Measurements from ENCODE around the gene MAPK10. TPM values are rescaled to one million over a fixed set of nuclear protein-coding genes. Genes with fewer than 3 reads are reported as not detected.

The MAPK10 gene
- total RNA-seq, 1 experiment from 2014 or later, result 0.79 TPM

- ChIA-PET CTCF (no interaction called here), POLR2A (no interaction called here)
- Histone ChIP-seq H3K4me1 (no peaks in the 10 kb centered on the region), H3K9me3 (no peaks in the 10 kb centered on the region), H3K4me3 (ENCODE audit: low read depth, low read length) (no peak overlapping the region), H3K27me3 (replicated peaks; ENCODE audit: control insufficient read depth, insufficient read depth, low read length) (no peaks in the 10 kb centered on the region), H3K36me3 (ENCODE audit: control insufficient read depth, insufficient read depth, low read length) (no peaks in the 10 kb centered on the region)
- Mint-ChIP-seq H3K27ac (ENCODE audit: unreplicated experiment) (no peak overlapping the region), H3K4me1 (ENCODE audit: low read depth, unreplicated experiment) (no peaks in the 10 kb centered on the region), H3K27me3 (ENCODE audit: insufficient read depth, unreplicated experiment) (peaks cover 6% of the 10 kb centered on the region), H3K36me3 (ENCODE audit: insufficient read depth, unreplicated experiment) (no peaks in the 10 kb centered on the region), H3K4me3 (ENCODE audit: unreplicated experiment) (no peak overlapping the region), H3K9me3 (ENCODE audit: unreplicated experiment) (no peaks in the 10 kb centered on the region)
- no peak for DNase-seq
- BruUV-seq (replicated peaks), result no TSS peak
- intact Hi-C loops (cut with micrococcal nuclease; ENCODE audit: unreplicated experiment), result no loop called here
- no peak for TF ChIP-seq CTCF (IDR thresholded peaks at IDR 0.05; ENCODE audit: insufficient read depth in 1 of 2, low read depth in 1 of 2, low read length in 1 of 2, severe bottlenecking in 1 of 2, unreplicated experiment in 1 of 2)
Measured at GRCh38 chr4:86007042-86007441, 352.8 kb downstream of the MAPK10 start.

- H3K9me3 ChIP-seq, result no peaks in the 10 kb centered on the region
- no peaks in the 10 kb centered on the region for H3K4me1 Mint-ChIP-seq (ENCODE audit: low read depth, unreplicated experiment)
- peaks cover 8% of the 10 kb centered on the region for H3K27me3 Mint-ChIP-seq (ENCODE audit: insufficient read depth, unreplicated experiment)
- no peaks in the 10 kb centered on the region for H3K9me3 Mint-ChIP-seq (ENCODE audit: unreplicated experiment)
- H3K27ac Mint-ChIP-seq (ENCODE audit: unreplicated experiment), result no peak overlapping the region
- H3K4me3 ChIP-seq (ENCODE audit: low read depth, low read length), result no peak overlapping the region
- no TSS peak for BruUV-seq (replicated peaks)
- ChIA-PET POLR2A (no interaction called here), CTCF (no interaction called here)
- H3K4me3 Mint-ChIP-seq (ENCODE audit: unreplicated experiment), result no peak overlapping the region
- H3K36me3 ChIP-seq (ENCODE audit: control insufficient read depth, insufficient read depth, low read length), result no peaks in the 10 kb centered on the region
- intact Hi-C loops (cut with micrococcal nuclease; ENCODE audit: unreplicated experiment), result no loop called here
- no peaks in the 10 kb centered on the region for H3K27me3 ChIP-seq (replicated peaks; ENCODE audit: control insufficient read depth, insufficient read depth, low read length)
- no peaks in the 10 kb centered on the region for H3K36me3 Mint-ChIP-seq (ENCODE audit: insufficient read depth, unreplicated experiment)
- no peak for TF ChIP-seq CTCF (IDR thresholded peaks at IDR 0.05; ENCODE audit: insufficient read depth in 1 of 2, low read depth in 1 of 2, low read length in 1 of 2, severe bottlenecking in 1 of 2, unreplicated experiment in 1 of 2)
- no peak for DNase-seq
- H3K4me1 ChIP-seq, result no peaks in the 10 kb centered on the region
Measured at GRCh38 chr4:86006057-86006456, 353.8 kb downstream of the MAPK10 start.

- Histone ChIP-seq H3K36me3 (ENCODE audit: control insufficient read depth, insufficient read depth, low read length) (no peaks in the 10 kb centered on the region), H3K4me1 (no peaks in the 10 kb centered on the region), H3K27me3 (replicated peaks; ENCODE audit: control insufficient read depth, insufficient read depth, low read length) (no peaks in the 10 kb centered on the region), H3K4me3 (ENCODE audit: low read depth, low read length) (no peak overlapping the region), H3K9me3 (no peaks in the 10 kb centered on the region)
- POLR2A ChIA-PET, result no interaction called here
- Mint-ChIP-seq H3K4me3 (ENCODE audit: unreplicated experiment) (no peak overlapping the region), H3K27ac (ENCODE audit: unreplicated experiment) (no peak overlapping the region), H3K36me3 (ENCODE audit: insufficient read depth, unreplicated experiment) (no peaks in the 10 kb centered on the region), H3K9me3 (ENCODE audit: unreplicated experiment) (no peaks in the 10 kb centered on the region), H3K4me1 (ENCODE audit: low read depth, unreplicated experiment) (no peaks in the 10 kb centered on the region), H3K27me3 (ENCODE audit: insufficient read depth, unreplicated experiment) (peaks cover 8% of the 10 kb centered on the region)
- CTCF ChIA-PET, result no interaction called here
- BruUV-seq (replicated peaks), result no TSS peak
- intact Hi-C loops (cut with micrococcal nuclease; ENCODE audit: unreplicated experiment), result no loop called here
- TF ChIP-seq CTCF (IDR thresholded peaks at IDR 0.05; ENCODE audit: insufficient read depth in 1 of 2, low read depth in 1 of 2, low read length in 1 of 2, severe bottlenecking in 1 of 2, unreplicated experiment in 1 of 2), result no peak
- DNase-seq, result no peak
Measured at GRCh38 chr4:86004030-86004429, 355.8 kb downstream of the MAPK10 start.
